Fibroblast of lung (primary cell): ENCODE results near the gene KIAA0930.

ENCODE experiments used
- EZH2 ChIP-seq: IDR thresholded peaks from 2 replicates; pipeline ENCODE4 v1.5.1; 2012; ENCODE audit warnings: low read length, control low read depth, mild to moderate bottlenecking; ENCODE audit errors: missing control alignments
- TF ChIP-seq, protein P1 (sequence below), 2 donors: IDR thresholded peaks in 1 of 2; conservative IDR thresholded peaks in 1 of 2; 1 replicate in 1 of 2; 2 replicates in 1 of 2; pipeline ENCODE4 v1.5.1; 2011 to 2012; ENCODE audit warnings: low read length in 2 of 2, control low read depth in 1 of 2, inconsistent platforms in 1 of 2, low read depth in 1 of 2, mild to moderate bottlenecking in 1 of 2

DNA sequence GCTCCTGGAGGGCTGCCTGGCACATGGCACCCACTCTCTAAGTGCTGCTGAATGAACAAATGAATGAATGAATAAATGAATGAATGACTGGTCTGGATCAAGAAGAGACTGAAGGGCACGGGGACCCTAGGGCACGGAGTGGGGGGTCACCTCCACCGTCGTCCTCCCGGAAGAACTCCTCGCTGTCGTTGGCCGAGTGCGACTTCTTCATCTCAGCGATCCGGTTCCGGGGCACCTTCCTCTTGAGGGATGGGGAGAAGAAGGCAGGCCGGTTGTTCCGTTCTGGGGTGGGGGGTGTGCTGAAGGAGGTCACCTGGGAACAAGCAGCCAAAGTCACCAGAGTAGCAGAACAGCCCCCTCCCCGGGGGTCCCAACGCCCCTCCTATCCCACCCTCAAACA is 41.0 kb downstream of the KIAA0930 start:
- TF ChIP-seq, protein P1, sequence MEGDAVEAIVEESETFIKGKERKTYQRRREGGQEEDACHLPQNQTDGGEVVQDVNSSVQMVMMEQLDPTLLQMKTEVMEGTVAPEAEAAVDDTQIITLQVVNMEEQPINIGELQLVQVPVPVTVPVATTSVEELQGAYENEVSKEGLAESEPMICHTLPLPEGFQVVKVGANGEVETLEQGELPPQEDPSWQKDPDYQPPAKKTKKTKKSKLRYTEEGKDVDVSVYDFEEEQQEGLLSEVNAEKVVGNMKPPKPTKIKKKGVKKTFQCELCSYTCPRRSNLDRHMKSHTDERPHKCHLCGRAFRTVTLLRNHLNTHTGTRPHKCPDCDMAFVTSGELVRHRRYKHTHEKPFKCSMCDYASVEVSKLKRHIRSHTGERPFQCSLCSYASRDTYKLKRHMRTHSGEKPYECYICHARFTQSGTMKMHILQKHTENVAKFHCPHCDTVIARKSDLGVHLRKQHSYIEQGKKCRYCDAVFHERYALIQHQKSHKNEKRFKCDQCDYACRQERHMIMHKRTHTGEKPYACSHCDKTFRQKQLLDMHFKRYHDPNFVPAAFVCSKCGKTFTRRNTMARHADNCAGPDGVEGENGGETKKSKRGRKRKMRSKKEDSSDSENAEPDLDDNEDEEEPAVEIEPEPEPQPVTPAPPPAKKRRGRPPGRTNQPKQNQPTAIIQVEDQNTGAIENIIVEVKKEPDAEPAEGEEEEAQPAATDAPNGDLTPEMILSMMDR (conservative IDR thresholded peaks at IDR 0.05 in 1 of 2, IDR thresholded peaks at IDR 0.05 in 1 of 2; ENCODE audit: low read depth in 1 of 2, low read length in 2 of 2) = no peak
- no peak for TF ChIP-seq EZH2
